GM10266 (cell line): ENCODE results near the gene NINJ2.
"Not testable (repeated sequence)": the region's sequence is repeated elsewhere in the genome, so short reads cannot be mapped to it uniquely, and the experiment has no call there.

ENCODE experiments used
- DNase-seq: peaks from one replicate; pipeline ENCODE4 v3.0.0; 2012; ENCODE audit errors: extremely low spot score
- TF ChIP-seq, protein P1 (sequence below): IDR thresholded peaks from 2 replicates; pipeline ENCODE4 v1.5.1; 2012; ENCODE audit warnings: mild to moderate bottlenecking, low read depth; ENCODE audit not compliant: control insufficient read depth, insufficient read depth; ENCODE audit errors: missing control alignments

NINJ2 gene, protein sequence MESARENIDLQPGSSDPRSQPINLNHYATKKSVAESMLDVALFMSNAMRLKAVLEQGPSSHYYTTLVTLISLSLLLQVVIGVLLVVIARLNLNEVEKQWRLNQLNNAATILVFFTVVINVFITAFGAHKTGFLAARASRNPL

DNA sequence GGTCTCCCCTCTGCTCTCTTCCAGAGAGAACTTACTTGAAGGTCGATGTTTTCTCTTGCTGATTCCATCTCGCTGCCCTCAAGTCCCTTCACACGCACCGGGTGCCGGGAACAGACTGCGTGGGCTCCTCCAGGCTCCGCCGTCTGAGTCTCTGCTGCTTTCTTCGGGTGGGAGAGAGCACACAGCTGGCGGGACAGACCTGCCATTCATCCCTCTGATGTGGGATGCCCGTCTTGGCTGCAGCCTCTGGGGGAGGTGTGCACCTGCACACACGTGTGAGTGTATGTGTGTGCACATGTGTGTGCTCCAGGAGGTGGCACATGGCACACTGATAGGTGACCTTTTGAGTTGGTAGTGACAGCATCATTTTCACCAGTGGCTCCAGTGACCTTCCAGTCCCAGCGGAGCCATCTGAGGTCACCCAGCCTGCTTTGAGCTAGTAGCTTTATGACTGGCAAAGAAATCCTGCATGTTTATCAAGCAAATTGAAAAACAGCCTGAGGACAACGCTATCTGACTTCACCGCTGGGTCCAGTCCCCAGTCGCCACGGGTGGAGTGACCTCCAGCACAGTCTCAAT is at the start of gene NINJ2:
Gene NINJ2 (minus strand): TSS at position 153 of the 579 bp plus-strand sequence. CDS start 85 bp downstream, at position 68.
- TF ChIP-seq, protein P1, sequence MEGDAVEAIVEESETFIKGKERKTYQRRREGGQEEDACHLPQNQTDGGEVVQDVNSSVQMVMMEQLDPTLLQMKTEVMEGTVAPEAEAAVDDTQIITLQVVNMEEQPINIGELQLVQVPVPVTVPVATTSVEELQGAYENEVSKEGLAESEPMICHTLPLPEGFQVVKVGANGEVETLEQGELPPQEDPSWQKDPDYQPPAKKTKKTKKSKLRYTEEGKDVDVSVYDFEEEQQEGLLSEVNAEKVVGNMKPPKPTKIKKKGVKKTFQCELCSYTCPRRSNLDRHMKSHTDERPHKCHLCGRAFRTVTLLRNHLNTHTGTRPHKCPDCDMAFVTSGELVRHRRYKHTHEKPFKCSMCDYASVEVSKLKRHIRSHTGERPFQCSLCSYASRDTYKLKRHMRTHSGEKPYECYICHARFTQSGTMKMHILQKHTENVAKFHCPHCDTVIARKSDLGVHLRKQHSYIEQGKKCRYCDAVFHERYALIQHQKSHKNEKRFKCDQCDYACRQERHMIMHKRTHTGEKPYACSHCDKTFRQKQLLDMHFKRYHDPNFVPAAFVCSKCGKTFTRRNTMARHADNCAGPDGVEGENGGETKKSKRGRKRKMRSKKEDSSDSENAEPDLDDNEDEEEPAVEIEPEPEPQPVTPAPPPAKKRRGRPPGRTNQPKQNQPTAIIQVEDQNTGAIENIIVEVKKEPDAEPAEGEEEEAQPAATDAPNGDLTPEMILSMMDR: no peak
- DNase-seq: no peak

DNA sequence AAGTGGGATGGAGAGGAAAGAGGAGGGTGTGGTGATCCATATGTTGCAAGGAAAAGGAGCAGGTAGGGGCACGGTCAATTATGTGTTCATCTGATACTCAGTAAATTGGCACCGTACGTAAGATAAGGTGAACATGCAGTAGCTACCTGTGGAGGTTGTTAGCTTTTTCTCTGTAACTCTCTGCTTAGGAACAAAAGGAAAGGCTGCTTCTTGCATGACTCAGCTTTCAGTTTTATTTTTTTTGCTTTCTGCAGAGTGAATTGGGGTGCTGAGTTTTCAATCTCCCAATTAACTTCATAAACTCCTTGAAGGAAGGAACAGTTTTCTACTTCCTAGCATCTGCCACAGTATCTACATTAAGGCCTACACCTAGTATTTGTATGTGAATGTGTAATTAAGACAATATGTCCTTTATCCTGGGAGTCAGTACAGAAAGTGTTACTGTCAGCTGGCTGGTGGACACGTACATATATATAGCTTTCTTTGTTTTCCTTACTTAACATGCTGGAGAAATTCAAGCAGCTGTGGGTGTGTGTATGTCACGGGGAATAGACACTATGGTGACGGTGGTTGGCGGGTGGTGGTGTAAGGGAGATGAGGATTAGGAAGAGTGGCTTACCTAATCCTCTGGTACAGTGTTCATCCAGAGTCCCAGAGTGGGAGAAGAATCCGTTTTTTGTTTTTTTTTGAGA is 49.1 kb upstream of the NINJ2 start:
- TF ChIP-seq, protein P1: no peak
- no peak for DNase-seq

DNA sequence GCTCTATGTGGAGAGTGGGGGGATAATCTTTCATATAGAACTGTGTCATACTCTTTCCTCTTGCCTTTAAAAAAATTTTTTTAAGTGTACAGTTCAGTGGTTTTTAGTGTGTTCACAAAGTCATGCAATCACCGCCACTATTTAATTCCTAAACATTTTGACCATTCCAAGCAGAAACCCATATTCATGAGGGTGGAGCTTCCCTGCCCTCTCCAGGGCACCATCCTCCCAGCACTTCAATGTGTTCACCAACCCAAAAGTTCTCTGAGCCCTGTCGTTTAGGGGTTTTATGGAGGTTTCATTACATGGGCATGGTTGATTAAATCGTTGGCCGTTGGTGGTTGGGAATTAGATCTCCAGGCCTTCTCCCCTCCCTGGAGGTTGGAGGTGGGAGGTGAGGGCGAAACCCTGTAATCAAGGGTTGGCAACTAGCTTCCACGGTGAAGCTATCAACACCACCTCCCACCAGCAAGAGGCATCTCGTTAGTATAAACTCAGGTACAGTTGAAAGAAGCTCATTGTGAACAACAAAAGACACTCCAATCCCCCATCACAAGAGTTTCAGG is 46.3 kb upstream of the NINJ2 start:
- TF ChIP-seq, protein P1: no peak
- no peak for DNase-seq

DNA sequence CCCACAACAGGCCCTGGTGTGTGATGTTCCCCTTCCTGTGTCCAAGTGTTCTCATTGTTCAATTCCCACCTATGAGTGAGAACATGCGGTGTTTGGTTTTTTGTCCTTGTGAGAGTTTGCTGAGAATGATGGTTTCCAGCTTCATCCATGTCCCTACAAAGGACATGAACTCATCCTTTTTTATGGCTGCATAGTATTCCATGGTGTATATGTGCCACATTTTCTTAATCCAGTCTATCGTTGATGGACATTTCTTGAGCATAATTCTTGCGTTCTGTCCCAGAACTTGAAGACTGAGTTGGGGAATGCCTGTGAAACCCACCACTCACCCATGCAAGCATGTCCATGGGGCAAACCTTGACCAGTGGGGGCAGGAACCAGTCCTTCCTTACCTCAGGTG is 44.8 kb upstream of the NINJ2 start:
- not testable (repeated sequence) for DNase-seq

DNA sequence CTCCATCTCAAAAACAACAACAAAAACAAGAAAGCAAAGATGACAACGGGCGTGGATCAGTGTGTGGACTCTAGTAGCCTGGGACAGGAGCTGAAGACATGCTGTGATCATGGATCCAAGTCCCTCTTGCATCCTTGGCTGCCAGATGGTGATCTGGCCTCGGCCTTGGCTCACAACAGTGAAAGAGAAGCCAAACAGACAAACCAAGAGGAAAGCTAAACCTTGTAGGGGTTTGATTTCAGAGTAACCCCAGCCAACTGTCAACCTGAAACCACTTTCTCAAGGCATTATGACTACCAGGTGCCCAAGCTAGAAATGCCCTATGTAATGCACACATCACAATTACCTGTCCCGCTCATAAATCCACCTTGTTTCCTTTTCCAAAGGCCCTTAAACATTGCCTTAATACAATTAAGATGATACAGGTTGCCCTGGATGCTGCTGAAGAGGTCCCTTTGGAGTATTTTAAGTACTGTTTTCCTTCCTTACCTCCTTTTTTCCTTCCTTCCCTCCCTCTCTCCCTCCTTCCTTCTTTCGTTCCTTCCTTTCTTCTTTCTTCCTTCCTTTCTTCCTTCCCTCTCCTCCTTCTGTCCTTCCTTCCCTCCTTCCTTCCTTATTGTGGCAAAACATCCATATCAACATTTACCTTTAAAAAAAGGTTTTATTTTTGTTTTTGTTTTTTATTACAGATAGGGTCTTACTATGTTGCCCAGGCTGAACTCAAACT is 41.4 kb upstream of the NINJ2 start:
- TF ChIP-seq, protein P1: no peak
- no peak for DNase-seq

DNA sequence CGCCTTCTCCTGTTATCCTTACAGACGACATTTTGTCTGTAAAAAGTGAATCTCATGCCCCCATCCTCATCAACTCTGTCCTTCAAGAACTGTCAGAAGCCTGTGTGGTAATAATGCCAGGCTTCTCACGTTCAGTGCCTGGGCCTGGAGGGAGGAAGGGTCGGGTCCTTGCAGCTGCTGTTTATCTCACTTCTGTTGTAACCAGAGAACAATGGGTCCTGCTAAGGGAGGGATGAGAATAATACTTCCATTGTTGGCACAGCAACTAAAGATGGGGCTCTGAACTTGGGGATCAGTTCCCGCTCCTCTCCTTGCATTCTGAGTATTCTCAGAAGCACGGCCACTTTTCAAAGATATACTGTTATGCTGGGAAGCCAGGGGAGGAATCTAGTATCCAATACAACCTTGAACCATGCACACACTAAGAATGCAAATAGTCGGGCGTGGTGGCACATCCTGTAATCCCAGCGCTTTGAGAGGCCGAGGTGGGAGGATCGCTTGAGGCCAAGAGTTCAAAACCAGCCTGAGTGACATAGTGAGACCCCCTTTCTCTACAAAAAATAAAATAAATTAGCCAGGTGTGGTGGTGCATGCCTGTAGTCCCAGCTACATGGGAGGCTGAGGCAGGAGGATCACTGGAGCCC is 38.8 kb upstream of the NINJ2 start:
- TF ChIP-seq, protein P1: no peak
- no peak for DNase-seq

DNA sequence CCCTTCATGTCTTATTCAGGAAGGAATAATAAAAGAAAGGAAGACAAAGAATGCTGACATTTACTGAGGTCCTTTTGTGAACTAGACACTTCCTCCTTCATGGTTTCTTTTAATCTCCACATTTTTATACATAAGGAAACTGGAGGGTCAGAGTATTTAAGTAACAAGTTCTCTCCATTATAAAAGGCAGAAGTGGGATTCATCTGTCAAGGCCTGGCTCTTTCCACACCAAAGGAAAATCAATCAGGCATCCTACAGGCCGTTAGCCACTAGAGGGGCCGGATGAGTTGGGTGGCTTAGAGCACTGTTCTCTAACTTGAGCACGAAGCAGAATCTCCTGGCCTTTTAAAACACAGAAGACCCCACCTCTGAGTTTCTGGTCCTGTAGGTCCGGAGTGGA is 36.8 kb upstream of the NINJ2 start:
- DNase-seq: no peak
- TF ChIP-seq, protein P1: no peak

DNA sequence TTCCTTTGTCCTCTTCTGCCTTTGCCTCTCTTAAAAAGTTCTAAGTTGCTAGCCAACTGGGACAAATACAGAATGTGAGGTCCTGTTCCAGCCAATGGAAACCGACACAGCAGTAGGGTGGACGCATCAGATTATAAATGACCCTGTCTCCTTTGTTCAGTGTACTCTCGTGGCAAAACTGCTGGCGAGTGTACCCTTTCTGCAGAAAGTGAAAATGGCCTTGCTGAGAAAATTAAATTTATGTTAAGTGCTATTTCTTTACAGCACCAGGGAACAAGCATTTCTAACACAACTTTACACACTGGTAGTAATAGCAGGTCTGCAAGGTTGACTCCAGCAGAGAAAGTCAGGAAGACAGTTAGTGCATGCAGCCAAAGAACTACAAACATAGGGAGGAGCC is 35.0 kb upstream of the NINJ2 start:
- not testable (repeated sequence) for DNase-seq
